Fibroblast of pulmonary artery (primary cell): Measurements from ENCODE around the gene TBC1D1.

ENCODE experiments used
- DNase-seq: peaks from one replicate; pipeline ENCODE4 v3.0.0-alpha.2; 2010; ENCODE audit warnings: low read depth
- H3K4me3 ChIP-seq: replicated peaks from 2 replicates; pipeline ENCODE4 v1.5.1; 2011; ENCODE audit warnings: low read depth, mild to moderate bottlenecking, control low read depth, low read length, moderate library complexity
- TF ChIP-seq, protein P1 (sequence below): IDR thresholded peaks from 2 replicates; pipeline ENCODE4 v1.5.1; 2011; ENCODE audit warnings: mild to moderate bottlenecking, control low read depth, low read length, inconsistent platforms; ENCODE audit errors: missing control alignments

TBC1D1 gene

DNA sequence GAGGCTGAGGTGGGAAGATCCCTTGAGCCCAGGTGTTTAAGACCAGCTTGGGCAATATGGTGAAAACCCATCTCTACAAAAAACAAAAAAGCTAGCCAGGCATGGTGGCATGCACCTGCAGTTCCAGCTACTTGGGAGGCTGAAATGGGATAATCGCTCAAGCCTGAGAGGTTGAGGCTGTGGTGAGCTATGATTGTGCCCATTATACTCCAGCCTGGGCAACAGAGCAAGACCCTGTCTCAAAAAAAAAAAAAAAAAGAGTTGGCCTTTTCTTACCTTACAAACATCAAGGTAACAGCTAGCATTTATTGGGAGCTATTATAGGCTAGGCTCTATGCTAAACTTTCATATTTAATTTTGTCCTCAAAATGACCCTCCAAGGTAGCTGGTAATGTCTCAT, 112.7 kb downstream of the TBC1D1 start:
- TF ChIP-seq, protein P1, sequence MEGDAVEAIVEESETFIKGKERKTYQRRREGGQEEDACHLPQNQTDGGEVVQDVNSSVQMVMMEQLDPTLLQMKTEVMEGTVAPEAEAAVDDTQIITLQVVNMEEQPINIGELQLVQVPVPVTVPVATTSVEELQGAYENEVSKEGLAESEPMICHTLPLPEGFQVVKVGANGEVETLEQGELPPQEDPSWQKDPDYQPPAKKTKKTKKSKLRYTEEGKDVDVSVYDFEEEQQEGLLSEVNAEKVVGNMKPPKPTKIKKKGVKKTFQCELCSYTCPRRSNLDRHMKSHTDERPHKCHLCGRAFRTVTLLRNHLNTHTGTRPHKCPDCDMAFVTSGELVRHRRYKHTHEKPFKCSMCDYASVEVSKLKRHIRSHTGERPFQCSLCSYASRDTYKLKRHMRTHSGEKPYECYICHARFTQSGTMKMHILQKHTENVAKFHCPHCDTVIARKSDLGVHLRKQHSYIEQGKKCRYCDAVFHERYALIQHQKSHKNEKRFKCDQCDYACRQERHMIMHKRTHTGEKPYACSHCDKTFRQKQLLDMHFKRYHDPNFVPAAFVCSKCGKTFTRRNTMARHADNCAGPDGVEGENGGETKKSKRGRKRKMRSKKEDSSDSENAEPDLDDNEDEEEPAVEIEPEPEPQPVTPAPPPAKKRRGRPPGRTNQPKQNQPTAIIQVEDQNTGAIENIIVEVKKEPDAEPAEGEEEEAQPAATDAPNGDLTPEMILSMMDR, result no peak
- DNase-seq, result no peak
- no peak overlapping the region for H3K4me3 ChIP-seq

DNA sequence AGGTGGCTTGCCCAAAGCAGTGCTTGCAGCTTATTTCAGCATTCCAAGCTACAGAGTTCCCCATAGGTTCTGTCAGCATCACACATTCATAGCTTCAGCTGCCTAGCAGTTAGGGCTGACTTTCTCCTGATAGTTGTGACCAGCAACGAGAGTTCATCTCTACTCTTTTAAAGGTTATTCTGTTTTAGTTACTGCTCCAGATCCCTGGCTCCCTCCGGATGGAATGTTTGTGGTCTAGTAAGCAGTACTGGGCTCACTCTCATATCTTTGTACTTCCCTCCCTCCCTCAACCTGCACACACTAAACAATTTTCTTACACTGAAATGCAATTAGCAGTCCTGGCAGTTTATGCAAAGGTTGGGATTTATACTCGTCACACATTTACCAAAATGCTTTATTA, 113.2 kb downstream of the TBC1D1 start:
- TF ChIP-seq, protein P1, result no peak
- DNase-seq, result peak; percentile 21
- no peak overlapping the region for H3K4me3 ChIP-seq

DNA sequence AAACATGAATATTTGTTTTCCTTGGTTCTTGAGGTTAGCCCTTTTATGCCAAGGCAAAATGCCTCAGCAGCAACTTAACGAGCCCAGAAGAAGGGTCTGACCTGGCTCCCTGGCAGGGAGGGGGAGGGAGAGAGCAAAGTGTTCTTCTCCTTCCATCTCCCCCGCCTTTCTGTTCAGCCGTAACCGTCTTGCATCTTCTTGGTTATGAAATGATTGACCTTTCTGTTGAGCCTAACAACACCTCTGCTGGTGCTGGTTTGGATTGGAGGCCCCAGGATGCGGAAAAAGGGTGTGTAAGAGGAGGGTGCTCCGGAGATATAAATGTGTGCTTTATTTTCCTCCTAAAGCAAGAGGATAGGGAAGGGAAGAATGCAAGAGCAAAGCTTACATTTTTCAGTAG, 114.0 kb downstream of the TBC1D1 start:
- TF ChIP-seq, protein P1, result no peak
- no peak for DNase-seq
- no peak overlapping the region for H3K4me3 ChIP-seq

DNA sequence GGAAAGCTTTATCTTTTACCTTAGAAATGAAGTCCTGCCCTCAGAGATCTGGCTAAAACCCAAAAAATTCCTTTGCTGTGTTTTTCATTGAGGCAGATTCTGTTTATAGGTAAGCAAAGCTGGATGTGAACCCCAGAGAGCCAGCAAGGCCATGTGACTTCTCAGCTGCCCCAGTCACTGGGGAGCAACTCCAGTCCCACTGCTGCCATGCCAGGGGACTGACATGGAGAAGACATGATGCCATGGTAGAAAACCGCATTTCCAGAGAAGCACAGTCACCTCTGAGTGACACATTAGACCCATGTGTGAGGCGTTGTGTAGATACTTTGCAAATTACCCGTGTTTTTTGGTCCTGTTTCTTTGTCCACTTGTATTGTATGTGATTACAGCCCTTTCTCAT, 114.8 kb downstream of the TBC1D1 start:
- TF ChIP-seq, protein P1, result no peak
- H3K4me3 ChIP-seq, result no peak overlapping the region
- no peak for DNase-seq

DNA sequence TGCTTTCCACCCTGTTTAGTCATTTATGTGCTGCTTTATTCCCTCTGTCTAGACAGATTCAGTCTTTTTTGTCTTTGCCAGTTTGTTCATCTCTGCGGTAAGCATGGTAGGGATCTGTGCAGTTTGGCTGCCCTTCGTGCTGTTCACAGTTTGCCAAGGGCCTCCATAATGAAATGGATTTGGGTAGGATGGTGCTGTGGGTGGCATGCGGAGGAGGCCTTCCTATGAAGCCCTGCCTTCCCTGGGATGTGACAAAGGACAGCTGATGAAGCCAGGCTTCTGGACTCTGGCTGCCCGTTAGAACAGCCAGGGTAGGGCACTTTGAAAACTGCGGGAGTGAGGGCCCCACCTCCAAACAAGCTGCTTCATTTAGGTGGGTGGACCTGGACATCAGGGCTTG, 116.8 kb downstream of the TBC1D1 start:
- no peak for DNase-seq
- TF ChIP-seq, protein P1, result no peak
- no peak overlapping the region for H3K4me3 ChIP-seq

DNA sequence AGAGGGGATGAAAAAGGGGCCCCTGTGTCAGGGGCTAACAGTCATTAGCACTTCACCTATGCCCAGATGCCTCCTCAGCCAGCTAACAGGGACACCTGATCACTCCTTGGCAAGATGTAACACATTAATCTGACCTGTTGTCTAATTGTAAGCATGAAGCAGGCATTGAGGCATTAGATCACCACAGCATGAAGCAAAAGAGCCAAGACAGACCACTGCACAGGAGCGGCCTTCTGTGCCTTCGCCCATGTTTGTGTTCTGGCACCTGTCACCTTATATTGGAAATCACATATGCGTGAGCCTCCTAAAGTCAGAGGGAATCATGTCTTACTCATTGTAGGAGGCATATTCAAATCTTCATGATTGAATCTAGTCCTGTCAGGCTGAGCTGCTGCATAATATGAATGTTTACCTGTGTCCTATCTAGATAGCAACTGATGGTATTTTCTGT, 117.7 kb downstream of the TBC1D1 start:
- TF ChIP-seq, protein P1, result no peak
- H3K4me3 ChIP-seq, result no peak overlapping the region
- no peak for DNase-seq

DNA sequence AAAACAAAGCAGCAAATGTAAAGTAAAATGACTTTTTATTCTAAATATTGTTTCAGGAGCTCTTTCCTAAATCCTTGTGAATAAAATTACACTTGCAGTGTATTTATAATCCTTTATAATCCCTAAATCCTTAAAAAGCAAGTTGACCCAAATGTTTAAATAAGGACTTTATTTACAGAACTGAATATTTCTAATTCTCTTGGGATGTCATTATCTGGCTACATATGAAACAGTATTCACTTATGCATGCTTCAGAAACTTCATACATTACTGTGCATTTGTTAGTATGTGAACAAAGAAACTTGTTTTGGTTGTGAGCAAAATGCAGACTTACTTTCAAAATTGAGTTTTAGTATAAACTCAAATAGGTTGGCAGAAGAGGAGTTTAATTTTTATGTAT, 118.5 kb downstream of the TBC1D1 start:
- TF ChIP-seq, protein P1, result no peak
- H3K4me3 ChIP-seq, result no peak overlapping the region
- DNase-seq, result no peak
